ENCODE data around the gene RGS4. TPM values are rescaled to one million over a fixed set of nuclear protein-coding genes. Genes with fewer than 3 reads are reported as not detected.

The RGS4 gene
- not detected for total RNA-seq

DNA sequence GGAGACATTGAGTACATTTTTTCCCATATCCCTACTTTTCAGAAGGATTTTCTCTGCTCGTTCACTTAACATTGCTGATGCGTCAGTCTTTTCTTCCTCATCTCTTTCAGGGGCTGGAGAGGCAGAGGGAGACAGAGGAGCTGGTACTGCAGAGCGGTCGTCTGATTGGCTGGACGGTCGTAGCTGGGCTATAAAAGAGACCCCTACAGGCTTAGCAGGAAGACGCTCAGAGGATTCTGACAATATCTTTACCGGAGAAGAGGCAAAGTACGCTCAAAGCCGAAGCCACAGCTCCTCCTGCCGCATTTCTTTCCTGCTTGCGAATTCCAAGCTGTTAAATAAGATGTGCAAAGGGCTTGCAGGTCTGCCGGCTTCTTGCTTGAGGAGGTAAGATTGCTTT is at the start of gene RGS4:
RGS4 (plus strand) TSS at position 220 of the 400 bp plus-strand sequence; CDS start at position 344, 124 bp downstream.
- Mint-ChIP-seq H3K36me3 (no peaks in the 10 kb centered on the region), H3K4me3 (no peak within 1 kb of the TSS), H3K27me3 (peaks cover 43% of the 10 kb centered on the region), H3K27ac (no peak within 1 kb of the TSS), H3K9me3 (no peaks in the 10 kb centered on the region), H3K4me1 (peaks cover 2% of the 10 kb centered on the region)
- no peak for ATAC-seq (ENCODE audit: low read depth)
- POLR2A ChIA-PET, result no interaction called here
- no peak for DNase-seq

DNA sequence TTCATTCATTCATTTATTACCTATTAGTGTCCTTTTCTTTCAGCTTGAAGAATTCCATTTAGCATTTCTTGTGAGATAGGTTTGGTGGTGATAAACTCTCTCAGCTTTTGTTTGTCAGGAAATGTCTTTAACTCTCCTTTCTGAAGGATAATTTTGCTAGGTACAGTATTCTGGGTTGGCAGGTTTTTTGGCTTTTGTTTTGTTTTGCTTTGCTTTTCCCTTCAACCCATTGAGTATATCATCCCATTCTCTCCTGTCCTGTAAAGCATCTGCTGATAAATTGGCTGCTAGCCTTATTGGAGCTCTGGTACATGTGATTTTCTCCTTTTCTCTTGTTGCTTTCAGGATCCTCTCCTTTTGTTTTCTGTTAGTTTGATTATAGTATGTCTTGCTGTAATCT is 47.0 kb upstream of the RGS4 start:
- POLR2A ChIA-PET, result no interaction called here
- H3K27me3 Mint-ChIP-seq, result peaks cover 2% of the 10 kb centered on the region
- H3K4me1 Mint-ChIP-seq, result no peaks in the 10 kb centered on the region
- ATAC-seq (ENCODE audit: low read depth) (no peak), DNase-seq (no peak)
- H3K4me3 Mint-ChIP-seq, result no peak overlapping the region
- H3K9me3 Mint-ChIP-seq, result peaks cover 6% of the 10 kb centered on the region
- H3K36me3 Mint-ChIP-seq, result no peaks in the 10 kb centered on the region
- no peak overlapping the region for H3K27ac Mint-ChIP-seq

DNA sequence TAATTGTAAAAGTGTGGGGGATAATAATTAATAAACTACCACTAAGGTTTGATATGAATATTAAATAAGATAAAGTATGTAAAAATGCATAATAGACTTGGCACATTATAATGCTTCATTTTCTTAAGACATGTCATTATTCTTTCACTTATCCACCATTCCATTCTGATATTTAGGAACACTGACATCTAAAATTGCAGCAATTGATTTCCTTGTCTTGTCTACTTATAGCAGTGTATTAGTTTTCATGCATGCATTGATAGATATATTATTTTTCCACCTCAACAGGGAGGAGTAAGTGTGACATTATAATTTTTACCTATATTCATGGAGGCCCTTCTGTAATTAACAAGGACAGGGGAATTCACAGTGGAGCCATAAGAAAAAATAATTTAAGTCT is 41.6 kb upstream of the RGS4 start:
- Mint-ChIP-seq H3K27me3 (no peaks in the 10 kb centered on the region), H3K9me3 (peaks cover 3% of the 10 kb centered on the region), H3K36me3 (no peaks in the 10 kb centered on the region), H3K27ac (no peak overlapping the region), H3K4me1 (no peaks in the 10 kb centered on the region), H3K4me3 (no peak overlapping the region)
- DNase-seq (no peak), ATAC-seq (ENCODE audit: low read depth) (no peak)
- POLR2A ChIA-PET, result no interaction called here

DNA sequence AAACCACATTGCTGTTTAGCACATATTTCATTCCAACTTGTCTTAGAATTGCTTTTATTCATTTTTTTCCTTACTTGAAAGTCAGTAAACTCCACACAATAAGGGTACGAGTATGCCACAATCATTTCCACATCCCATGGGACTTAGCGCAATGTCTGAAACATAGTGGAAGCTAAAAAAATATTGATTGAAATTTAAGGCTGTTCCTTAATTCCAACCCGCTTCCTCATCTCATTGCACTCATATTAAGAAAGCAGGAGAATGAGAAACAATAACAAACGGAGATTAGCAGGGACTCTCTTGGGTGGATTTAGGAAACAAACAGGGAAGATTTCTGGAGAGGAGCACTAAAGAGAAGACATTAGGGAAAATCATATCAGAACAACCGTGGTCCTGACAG is 39.3 kb upstream of the RGS4 start:
- Mint-ChIP-seq H3K36me3 (no peaks in the 10 kb centered on the region), H3K27me3 (no peaks in the 10 kb centered on the region), H3K9me3 (no peaks in the 10 kb centered on the region), H3K4me1 (no peaks in the 10 kb centered on the region), H3K4me3 (no peak overlapping the region), H3K27ac (no peak overlapping the region)
- no peak for DNase-seq
- POLR2A ChIA-PET, result no interaction called here
- ATAC-seq (ENCODE audit: low read depth), result no peak

GRCh38 chr1:163035446-163036249 is 33.5 kb upstream of the RGS4 start:
- H3K36me3 Mint-ChIP-seq, result no peaks in the 10 kb centered on the region
- DNase-seq (no peak), ATAC-seq (ENCODE audit: low read depth) (no peak)
- peaks cover 5% of the 10 kb centered on the region for H3K27me3 Mint-ChIP-seq
- POLR2A ChIA-PET, result no interaction called here
- no peak overlapping the region for H3K4me3 Mint-ChIP-seq
- no peak overlapping the region for H3K27ac Mint-ChIP-seq
- H3K9me3 Mint-ChIP-seq, result no peaks in the 10 kb centered on the region
- H3K4me1 Mint-ChIP-seq, result no peaks in the 10 kb centered on the region

DNA sequence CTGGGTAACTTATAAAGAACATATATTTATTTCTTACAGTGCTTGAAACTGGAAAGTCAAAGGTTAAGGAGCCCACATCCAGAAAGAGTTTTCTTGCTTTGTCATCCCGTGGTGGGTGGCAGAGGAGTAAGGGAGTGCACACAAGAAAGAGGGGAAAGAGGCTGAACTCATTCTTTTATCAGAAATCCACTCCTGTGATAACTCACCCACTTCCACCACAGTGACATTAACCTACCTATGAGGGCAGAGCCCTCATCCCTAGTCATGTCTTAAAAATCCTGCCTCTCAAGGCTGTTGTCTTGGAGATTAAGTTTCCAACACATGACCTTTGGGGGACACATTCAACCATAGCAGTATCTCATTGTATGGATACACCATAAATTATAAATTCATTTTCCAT is 32.5 kb upstream of the RGS4 start:
- POLR2A ChIA-PET, result no interaction called here
- Mint-ChIP-seq H3K27me3 (peaks cover 5% of the 10 kb centered on the region), H3K9me3 (no peaks in the 10 kb centered on the region), H3K27ac (no peak overlapping the region), H3K4me3 (no peak overlapping the region), H3K4me1 (no peaks in the 10 kb centered on the region), H3K36me3 (no peaks in the 10 kb centered on the region)
- no peak for ATAC-seq (ENCODE audit: low read depth)
- DNase-seq, result no peak

DNA sequence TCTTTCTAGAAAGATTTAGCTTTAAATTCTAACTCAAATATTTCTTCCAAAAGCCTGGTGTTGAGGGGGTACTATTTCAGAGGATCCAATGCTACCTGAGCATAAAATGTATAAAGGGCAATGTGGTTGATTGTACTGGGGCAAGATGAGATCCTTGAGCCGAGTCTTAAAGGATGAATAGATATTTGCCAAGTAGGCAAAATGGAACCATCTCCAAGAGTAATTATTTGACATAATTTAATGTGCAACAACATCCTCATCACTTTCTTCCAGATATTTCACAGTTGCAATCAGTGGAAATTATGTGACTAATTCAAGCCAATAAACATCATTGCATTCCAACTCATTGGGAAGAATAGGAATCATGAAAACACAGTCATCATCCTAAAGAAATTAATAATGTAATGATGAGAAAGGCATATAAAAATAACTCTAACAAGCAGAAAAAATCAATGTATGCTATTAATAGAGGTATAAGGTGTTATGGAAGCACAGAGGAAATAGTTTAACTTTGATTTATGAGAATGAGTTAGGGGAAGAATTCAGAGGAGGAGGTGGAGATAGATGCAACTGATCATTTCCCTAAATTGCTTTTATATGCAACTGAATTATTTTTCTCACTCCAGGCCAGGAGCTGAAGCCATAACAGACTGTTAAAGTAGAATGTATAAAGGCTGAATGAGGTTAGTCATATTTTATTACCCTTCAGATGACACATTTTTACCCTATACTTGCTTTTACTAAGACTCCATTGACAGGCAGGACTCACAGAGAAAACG is 30.0 kb upstream of the RGS4 start:
- Mint-ChIP-seq H3K4me3 (no peak overlapping the region), H3K4me1 (no peaks in the 10 kb centered on the region), H3K27me3 (peaks cover 7% of the 10 kb centered on the region), H3K36me3 (no peaks in the 10 kb centered on the region), H3K9me3 (no peaks in the 10 kb centered on the region), H3K27ac (no peak overlapping the region)
- POLR2A ChIA-PET, result no interaction called here
- no peak for ATAC-seq (ENCODE audit: low read depth)
- DNase-seq, result no peak

DNA sequence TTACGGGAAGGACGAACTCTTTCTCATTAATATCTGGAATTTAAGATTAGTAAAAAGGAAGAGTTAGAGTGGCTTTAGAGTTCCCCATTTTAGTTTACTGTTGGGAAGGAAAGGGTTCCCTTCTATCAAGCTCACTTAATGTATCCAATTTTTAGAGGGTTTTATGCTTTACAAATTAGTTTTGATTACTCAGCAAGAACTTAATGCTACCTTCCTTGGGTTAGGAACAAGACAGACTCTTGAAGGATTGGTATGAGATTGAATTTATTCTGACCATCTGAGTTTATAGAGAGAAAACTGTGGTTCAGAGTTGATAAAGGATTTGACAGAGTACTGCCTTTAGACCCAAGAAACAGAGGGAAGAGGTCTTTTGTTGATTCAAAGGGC is 29.5 kb upstream of the RGS4 start:
- H3K27me3 Mint-ChIP-seq, result peaks cover 7% of the 10 kb centered on the region
- H3K4me3 Mint-ChIP-seq, result no peak overlapping the region
- ATAC-seq (ENCODE audit: low read depth), result no peak
- POLR2A ChIA-PET, result no interaction called here
- H3K27ac Mint-ChIP-seq, result no peak overlapping the region
- H3K36me3 Mint-ChIP-seq, result no peaks in the 10 kb centered on the region
- DNase-seq, result no peak
- no peaks in the 10 kb centered on the region for H3K9me3 Mint-ChIP-seq
- H3K4me1 Mint-ChIP-seq, result no peaks in the 10 kb centered on the region

DNA sequence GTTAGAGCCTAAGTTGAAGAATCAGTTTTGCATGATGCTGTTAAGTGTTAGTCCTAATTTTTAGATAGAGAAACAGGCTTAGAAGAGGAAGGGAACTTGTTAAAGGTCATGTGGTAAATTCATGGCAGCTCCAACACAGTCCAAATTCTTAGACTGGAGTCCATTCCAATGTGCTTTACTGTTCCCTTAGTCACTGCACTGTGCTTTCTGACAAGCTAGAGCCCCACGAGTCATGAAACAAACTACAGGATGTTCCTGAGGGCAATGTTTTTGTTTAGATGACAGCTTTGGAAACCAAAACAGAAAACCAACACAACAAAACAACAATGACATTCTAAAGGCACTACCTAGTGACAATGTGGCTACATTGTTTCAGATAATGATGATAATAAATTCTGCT is 23.1 kb upstream of the RGS4 start:
- Mint-ChIP-seq H3K4me3 (no peak overlapping the region), H3K4me1 (no peaks in the 10 kb centered on the region), H3K27ac (no peak overlapping the region), H3K36me3 (no peaks in the 10 kb centered on the region), H3K9me3 (no peaks in the 10 kb centered on the region), H3K27me3 (peaks cover 2% of the 10 kb centered on the region)
- no peak for DNase-seq
- POLR2A ChIA-PET, result no interaction called here
- ATAC-seq (ENCODE audit: low read depth), result no peak

GRCh38 chr1:163047951-163048659 is 21.1 kb upstream of the RGS4 start:
- no peak overlapping the region for H3K4me3 Mint-ChIP-seq
- DNase-seq (no peak), ATAC-seq (ENCODE audit: low read depth) (no peak)
- no peak overlapping the region for H3K27ac Mint-ChIP-seq
- H3K9me3 Mint-ChIP-seq, result no peaks in the 10 kb centered on the region
- no peaks in the 10 kb centered on the region for H3K36me3 Mint-ChIP-seq
- H3K4me1 Mint-ChIP-seq, result no peaks in the 10 kb centered on the region
- no peaks in the 10 kb centered on the region for H3K27me3 Mint-ChIP-seq
- POLR2A ChIA-PET, result no interaction called here

- POLR2A ChIA-PET, result no interaction called here
- no peaks in the 10 kb centered on the region for H3K9me3 Mint-ChIP-seq
- no peak overlapping the region for H3K4me3 Mint-ChIP-seq
- ATAC-seq (ENCODE audit: low read depth) (no peak), DNase-seq (no peak)
- peaks cover 3% of the 10 kb centered on the region for H3K27me3 Mint-ChIP-seq
- no peaks in the 10 kb centered on the region for H3K36me3 Mint-ChIP-seq
- no peaks in the 10 kb centered on the region for H3K4me1 Mint-ChIP-seq
- no peak overlapping the region for H3K27ac Mint-ChIP-seq
These were observed 20.3 kb upstream of the RGS4 start for GRCh38 chr1:163048869-163049268.

DNA sequence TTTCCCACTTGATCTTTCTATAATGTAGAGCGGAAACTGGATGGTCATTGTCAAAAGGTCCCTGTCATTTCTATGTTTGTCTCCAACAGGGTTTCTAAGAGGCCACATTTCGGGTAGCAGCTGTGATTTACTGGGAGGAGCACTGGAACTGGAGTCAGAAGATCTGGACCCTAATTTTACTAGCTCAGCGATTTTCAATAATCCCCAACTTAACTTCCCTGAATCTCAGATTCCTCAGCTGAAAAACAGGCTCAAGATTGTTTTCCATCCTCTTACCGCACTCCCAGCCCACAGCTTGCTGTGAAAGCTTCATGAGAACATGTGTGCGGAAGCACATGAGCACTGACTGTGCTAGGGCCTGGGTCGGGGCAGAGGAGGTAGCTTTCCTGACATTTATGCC is 19.9 kb upstream of the RGS4 start:
- Mint-ChIP-seq H3K9me3 (no peaks in the 10 kb centered on the region), H3K4me3 (no peak overlapping the region), H3K4me1 (no peaks in the 10 kb centered on the region), H3K27ac (no peak overlapping the region), H3K36me3 (no peaks in the 10 kb centered on the region), H3K27me3 (peaks cover 3% of the 10 kb centered on the region)
- ATAC-seq (ENCODE audit: low read depth), result no peak
- no peak for DNase-seq
- POLR2A ChIA-PET, result no interaction called here

GRCh38 chr1:163050496-163050895 is 18.7 kb upstream of the RGS4 start:
- Mint-ChIP-seq H3K27me3 (peaks cover 6% of the 10 kb centered on the region), H3K4me1 (no peaks in the 10 kb centered on the region), H3K9me3 (no peaks in the 10 kb centered on the region), H3K27ac (no peak overlapping the region), H3K36me3 (no peaks in the 10 kb centered on the region), H3K4me3 (no peak overlapping the region)
- DNase-seq, result no peak
- ATAC-seq (ENCODE audit: low read depth), result no peak
- POLR2A ChIA-PET, result no interaction called here

DNA sequence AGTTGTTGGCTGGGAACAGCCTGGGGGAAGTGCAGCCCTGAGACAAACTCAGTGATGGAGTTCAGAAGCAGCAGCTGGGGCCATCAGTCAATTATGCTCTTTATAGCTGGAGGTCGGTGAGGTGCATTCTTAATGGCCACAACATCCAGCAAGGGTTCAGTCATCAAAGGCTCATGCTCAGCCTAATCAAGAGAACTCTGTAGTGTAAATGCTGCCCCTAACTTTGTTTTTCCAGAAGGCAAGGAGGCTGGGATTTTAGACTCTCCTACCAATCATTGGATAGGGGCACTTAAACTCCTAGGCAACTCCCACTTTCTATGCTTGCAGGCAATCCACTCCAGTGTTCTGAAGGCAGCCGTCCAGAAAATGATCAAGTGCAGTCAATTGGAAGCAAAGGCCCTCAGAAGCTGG is 15.0 kb upstream of the RGS4 start:
- Mint-ChIP-seq H3K27ac (no peak overlapping the region), H3K36me3 (no peaks in the 10 kb centered on the region), H3K4me3 (no peak overlapping the region), H3K9me3 (no peaks in the 10 kb centered on the region), H3K27me3 (peaks cover 10% of the 10 kb centered on the region), H3K4me1 (no peaks in the 10 kb centered on the region)
- no peak for ATAC-seq (ENCODE audit: low read depth)
- POLR2A ChIA-PET, result no interaction called here
- DNase-seq, result no peak

All from activated naive CD8-positive, alpha-beta T cell treated with anti-CD3 and anti-CD28 coated beads, Interleukin-2, amount 10 ng/mL, durations not matched to agents 7 days and 5 days (primary cell).